Activated CD4-positive, alpha-beta T cell treated with anti-CD3 and anti-CD28 coated beads, Interleukin-2, amount 50 U/mL, for 48 hours (primary cell): ENCODE data around the gene SLC6A6.

ENCODE experiments used
- DNase-seq, 2 experiments: peaks; one replicate each; pipeline ENCODE4 v3.0.0-alpha.2; 2020

The SLC6A6 gene

DNA sequence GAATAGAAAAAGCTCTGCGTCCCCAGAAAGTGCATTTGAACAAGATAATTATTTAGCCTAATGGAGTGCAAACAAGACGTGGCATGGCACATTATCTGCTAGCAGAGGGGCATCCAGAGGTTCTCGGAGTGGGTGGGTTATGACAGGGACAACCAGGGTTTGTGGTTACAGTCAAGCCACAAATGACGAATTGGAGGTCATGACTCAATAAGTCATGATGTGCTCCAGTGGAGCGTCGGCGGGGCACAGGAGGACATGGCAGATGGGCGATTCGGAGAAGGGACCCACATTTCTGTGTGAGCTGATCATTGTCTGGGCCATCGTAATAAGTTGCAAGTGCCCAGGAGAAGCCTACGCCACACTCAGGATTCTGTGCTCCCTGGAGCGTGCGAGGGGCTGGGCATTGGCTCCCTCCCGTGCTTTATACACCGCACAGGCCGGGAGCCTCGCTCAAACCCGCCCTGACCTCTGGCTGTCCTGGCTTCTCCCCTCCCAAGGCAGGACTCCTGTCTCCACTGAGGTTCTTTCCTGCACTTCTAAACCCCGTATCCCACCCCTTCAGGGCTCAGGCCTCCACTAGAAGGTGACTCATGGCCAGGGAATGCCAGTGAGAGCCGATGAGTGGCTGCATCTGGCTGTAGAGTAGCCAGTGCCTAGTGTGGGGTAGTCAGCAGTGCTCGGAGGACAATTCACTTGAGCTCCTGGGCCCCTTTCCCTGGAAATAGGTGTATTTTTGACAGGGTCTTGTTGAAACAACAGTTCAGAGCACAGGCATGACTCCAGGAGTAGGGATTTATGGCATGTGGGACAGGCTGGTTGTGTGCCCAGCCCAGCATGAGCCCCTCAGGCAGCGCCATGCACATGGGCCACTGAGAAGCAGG, 70.3 kb downstream of the SLC6A6 start:
- peak; percentile 15 to 28 for DNase-seq

DNA sequence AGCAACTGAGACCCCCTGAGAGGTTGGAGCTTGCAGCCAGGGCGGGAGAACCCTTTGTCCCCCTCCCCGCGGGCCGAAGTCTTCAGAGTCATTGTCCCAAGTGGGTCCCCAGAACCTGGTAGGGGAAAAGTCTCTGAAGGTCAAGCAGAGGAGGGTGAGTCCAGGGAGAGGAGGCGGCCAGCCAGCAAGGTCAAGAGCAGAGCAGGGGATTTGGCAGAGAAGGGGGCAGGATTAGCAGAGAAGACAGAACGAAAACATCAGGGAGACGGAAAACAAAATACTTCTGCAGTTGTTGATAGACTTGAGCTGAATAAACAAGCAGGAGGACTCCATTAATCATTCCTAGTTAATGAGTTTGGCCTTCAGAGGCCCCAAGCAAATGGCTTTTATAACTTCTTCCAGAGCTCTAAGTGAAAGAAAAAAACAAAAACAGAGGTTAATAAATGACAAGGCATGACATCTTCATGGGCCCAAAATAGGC, 71.0 kb downstream of the SLC6A6 start:
- DNase-seq: no peak

DNA sequence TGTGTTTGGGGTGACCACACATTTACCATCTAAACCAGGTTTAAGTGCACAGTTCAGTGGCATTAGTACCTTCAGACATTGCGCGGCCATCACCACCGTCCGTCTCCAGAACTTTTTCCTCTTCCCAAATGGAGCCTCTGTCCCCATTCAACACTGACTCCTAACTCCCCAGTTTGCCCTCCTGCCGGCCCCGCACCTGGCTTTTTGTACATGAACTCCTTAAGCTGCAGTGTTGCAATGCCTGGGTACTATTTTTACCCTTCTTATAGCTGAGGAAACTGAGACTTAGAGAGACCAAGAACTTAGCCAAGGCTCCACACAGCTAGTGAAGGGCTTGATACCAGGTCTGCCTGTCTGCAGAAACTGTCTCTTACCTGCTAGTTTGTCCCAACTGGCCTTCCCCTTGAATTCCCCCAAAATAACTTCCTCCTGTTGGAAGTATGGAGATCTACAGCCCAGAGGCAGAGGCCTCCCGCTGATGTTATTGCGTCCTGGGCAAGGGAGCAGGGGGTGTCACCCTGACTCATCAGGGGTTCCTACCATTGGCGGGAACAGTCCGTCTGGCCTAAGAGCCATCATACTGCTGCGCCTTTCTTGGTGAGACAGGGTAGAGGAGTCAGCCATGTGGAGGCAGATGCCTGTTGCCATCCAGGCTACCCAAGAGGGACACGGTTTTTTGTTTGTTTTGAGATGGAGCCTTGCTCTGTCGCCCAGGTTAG, 72.1 kb downstream of the SLC6A6 start:
- no peak for DNase-seq

DNA sequence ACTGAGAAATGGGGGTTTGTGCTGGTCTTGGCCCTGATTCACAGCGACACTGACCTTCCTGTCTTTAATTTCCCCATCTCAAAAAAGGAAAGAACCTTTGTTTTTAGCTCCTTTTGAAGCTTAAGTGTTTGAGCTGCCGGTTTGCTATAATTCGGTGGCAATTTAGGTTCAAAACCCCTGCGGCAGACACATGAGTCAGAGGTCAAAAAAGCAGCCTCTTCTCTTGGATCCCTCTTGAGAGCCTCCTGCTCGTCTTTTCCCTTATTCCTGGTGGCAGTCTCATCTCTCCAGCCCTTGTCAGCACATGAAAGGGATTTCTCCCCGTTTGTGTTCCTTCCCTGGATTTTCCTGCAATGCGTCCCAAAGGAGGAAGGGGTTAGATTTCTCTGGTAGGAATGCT, 73.2 kb downstream of the SLC6A6 start:
- DNase-seq: no peak

DNA sequence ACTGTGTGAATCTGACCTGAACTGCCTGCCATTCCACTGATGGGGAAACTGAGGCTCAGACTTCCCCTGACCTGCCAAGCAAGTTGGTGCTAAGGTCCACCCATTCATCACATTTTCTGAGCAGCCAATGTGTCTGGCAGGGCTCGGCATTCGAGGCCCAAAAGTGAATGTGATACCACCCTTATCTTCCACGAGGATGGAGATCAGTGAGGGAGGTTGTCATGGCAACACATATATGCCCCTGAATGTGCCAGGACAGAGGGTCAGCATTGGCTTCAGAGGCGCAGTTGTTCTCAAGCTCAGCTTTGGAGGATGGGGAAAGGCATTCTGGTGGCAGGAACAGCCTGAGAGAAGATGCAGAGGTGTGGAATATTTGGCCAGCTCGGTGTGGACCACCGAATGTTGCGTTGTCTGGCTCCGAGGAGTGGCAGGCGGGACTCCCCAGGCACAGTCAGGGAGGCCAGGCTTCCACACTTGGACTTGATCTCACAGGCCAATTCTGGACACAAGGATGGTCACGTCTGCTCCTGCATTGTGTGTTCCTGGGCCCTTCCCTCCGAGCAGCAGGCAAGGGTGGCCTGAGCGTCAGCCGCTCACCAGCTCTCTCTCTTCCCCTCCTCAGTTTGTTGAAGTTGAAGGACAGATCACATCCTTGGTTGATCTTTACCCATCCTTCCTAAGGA, 74.3 kb downstream of the SLC6A6 start:
- no peak for DNase-seq

DNA sequence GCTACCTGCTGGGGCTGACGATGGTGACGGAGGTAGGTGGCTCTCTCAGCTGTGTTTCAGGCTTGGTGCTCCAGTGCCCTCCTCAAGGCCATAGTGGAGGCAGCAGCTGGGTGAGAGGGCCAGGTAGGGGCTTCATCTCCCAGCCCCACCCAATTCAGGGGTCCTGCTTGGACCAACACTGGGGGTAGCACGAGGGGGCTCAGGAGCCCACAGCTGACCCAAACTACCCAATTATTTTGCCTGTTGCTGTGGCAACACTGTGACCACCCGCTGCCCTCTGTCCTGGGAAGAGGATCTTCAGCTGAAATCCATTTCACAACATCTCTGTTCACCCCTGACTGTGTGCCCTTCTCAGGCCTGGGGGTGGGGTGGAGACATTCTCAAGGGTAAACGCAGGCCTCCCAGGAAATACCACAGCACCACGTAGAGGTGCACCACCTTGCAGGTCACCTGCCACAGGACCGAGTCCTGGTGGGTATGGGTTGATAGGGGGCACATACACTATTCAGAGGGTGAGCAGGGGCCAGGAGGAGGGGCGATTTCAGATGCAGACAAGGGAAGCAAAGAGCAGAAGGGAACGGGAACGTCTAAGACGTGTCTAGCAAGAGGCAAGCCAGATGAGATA, 75.0 kb downstream of the SLC6A6 start:
- DNase-seq: no peak

DNA sequence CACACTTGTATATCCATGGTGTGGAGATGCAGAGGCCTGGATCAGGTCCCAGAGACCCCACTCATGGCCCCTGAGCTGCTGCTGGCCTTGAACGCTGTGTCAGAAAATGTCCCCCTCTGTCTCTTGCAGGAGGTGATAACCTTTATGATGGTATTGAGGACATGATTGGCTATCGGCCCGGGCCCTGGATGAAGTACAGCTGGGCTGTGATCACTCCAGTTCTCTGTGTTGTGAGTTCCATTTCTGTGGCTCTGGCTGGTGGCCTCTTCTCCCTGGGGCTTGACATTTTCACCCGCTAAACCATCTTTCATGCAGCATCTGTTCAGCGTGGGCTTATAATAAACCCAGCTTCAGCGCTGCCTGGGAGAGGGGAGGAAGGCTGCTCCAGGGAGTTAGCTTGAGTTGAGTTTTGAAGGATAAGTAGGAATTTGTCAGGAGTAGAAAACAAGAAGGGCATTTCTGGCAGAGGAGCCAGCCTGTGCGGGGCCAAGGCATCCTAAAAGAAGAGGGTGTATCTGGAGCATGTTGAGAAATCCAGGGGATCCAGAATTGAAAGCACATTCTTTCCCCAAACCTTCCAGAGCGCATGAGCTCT, 76.6 kb downstream of the SLC6A6 start:
- DNase-seq: no peak

DNA sequence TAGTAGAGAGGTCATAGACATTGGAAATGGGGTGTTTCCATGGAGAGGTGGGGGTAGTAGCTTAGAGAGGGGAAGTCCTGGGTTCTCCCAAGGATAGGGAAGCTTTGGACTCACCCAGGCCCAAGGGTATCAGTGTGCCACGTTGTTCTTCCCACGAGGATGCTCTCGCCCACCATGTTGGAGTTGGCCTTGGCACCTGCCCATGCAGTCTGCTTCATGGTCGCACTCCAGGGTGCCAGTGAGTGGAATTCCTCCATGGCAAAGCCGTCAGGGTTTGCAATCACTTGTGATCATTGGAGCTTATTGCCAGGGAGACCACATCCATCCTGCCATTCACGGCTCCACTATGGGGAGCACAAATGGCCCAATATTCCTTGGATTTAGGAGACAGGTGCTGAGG, 77.2 kb downstream of the SLC6A6 start:
- DNase-seq: no peak

DNA sequence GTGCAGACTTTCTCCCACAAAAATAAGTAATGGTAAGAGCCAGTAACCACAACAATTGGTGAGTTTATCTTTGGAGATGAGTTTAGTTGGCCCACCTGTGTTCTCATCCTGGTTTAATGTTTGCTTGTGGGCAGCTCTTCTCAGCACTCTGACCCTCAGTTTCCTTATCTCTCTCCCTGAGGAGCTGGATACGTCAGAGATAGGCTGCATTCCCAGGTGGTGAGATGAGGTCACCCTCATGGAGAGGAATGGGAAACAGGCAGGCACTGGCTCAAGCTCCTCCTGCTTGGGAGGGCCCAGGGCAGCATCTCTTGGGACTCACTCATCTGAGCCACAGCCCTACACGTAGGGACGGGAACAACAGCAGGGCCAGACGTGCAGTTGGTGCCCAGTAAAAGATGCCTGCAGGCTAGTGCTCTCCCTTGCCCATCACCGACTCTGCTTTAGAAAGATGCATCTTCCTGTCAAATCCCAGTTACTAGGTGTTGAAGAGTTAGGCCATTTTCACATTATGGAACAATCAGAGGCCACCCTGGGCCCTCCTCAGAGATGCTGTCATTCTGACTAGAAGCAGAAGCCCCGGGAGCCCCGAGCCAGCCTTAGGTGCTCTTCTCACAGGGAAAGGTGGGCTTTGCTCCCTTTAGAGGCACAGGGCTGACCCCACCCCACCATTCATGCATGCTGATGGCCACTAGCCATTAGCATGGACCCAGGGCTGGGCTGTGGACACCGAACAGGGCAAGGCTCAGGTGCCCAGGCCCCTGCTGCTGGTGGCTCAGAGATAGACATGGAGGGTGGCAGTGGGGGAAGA, 78.0 kb downstream of the SLC6A6 start:
- no peak for DNase-seq

DNA sequence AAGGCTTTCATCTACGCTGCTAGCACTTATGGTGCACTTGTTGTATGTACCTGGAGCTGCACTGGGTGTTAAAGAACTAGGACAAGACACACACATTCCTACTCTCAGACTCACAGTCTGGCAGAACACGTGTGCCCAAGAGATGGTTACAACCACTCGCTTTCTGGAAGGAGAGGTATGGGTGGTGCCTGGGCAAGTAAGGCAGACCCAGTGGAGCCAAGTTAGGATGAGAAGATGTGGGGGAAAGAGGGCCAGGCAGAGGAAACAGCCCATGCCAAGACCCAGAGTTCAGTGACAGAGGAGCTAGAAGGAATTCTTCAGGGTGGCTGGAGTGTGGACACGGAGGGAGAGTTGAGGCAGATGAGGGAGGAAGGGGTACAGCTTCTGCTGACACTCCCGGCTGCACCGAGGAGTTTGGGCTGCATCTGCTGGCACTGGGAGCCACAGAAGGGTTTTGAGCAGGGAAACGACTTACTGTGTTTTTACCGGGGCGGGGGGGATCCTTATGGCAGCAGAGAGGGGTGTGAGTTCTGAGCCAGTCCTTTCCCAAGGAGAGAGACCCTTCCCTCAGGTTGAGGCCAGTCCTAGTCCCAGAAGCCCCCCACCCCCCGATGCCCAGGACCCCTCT, 78.7 kb downstream of the SLC6A6 start:
- DNase-seq: no peak

DNA sequence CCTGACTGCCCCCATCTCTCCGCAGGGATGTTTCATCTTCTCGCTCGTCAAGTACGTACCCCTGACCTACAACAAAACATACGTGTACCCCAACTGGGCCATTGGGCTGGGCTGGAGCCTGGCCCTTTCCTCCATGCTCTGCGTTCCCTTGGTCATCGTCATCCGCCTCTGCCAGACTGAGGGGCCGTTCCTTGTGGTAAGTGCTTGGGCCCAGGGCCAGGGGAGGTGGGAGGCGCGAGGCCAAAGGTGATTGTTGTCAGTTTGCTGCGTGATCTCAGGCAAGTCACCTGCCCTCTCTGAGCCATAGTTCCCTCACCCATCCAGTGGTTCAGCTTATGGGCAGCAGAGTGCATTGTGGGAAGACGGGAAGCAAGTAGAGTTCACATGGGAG, 79.2 kb downstream of the SLC6A6 start:
- DNase-seq: no peak

DNA sequence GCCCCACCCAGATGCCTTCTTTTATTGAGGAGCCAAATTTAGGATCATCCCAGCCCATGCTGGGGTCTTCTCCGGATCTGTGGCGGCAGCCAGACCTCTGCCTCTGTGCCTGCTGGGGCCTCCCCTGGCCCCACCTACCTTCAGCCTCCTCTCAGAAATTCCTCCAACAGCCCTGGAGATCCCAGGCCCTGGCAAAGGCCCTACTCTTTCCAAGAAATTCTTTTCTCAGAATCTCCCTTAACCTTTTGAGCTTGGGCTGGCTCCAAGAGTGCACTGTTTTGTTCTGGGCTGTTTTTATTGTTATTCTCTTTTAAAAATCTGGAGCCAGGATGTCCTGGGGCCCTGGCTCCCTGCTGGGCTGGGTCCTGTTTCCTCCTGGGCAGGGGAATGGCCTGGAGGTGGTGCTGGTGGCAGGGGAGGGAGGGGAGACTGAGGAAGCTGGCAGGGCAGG, 79.9 kb downstream of the SLC6A6 start:
- no peak for DNase-seq

DNA sequence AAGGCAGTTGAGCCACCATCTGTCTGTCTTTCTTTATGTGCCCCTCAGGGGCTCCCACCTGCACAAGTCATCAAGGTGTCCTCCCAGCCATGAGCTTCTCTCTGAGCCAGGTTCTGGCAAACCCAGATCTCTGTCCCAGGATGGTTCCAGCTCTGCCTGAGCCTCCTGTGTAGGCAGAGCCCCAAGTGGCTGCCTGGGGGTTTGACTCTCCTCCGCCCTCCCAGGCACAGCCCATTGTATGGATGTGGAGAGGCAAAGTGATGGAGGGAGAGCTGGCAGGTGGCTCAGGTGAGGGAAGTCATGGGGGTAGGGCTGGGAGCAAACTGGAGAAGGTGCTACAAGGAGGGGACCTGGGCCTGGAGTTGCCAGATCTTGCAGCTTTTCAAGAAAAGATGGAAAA, 80.9 kb downstream of the SLC6A6 start:
- no peak for DNase-seq

DNA sequence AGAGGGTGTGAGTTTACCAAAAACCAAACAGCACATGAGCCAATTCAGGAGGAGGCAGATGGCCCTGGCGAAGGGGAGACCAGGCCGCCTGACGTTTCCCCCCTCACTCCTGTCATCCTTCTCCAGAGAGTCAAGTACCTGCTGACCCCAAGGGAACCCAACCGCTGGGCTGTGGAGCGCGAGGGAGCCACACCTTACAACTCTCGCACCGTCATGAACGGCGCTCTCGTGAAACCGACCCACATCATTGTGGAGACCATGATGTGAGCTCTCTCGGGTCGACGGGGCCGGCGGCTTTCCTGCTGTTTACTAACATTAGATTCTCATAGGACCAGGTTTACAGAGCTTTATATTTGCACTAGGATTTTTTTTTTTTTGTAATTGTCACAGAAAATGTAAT, 82.3 kb downstream of the SLC6A6 start:
- no peak for DNase-seq

DNA sequence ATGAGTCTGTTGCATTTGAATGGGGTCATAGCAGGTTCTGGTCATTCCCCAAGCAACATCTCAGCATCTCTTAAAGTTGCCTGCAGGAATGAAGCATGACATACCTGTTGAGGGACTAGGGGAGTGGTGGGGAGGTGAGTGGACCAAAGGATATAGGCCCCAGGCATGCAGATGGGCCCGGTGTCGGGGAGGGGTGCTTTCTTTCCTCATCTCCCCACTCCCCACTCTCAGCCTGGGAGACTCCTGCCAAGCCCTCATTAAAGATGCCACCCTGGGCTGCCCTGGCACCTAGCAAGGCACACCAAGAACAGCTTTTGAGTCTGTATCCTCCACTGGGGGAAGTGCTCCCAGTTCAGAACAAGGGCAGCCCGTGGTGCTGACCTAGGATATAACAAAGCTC, 83.6 kb downstream of the SLC6A6 start:
- no peak for DNase-seq

DNA sequence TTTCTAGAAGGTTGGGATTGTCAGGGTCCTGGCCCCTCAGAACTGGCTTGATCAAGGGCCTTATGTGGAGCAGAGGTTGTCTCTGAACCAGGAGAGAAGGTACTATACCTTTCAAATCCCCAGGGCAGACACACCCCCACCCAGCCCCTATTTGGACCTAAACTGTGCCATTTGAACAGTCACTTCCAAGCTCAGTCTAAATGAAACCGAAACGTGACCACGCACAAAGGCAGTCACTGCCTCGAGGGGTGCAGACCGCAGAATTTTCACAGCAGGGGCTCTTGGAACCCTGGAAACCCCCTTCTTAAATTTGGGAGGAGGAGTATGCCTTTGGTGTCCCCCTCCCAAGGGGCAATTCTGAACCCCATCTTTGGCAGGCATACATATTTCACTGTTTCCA, 84.1 kb downstream of the SLC6A6 start:
- no peak for DNase-seq

DNA sequence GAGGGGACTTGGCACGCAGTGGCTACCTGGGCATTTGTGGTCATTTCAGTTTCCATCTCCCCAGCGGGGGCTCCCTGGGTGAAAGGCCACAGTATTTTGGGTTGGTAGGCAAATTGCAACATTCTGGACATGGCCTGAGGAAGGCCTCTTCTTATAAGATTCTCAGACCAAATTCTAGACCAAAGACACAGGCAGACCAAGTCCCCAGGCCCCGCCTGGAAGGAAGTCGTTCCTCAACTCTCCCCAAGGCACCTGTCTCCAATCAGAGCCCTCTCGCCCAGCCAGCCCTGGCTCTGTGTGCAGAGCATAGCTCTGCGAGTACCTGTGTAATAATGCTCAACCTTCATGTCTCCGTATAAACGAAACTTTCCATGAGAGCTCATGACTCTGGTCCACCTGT, 84.7 kb downstream of the SLC6A6 start:
- no peak for DNase-seq

DNA sequence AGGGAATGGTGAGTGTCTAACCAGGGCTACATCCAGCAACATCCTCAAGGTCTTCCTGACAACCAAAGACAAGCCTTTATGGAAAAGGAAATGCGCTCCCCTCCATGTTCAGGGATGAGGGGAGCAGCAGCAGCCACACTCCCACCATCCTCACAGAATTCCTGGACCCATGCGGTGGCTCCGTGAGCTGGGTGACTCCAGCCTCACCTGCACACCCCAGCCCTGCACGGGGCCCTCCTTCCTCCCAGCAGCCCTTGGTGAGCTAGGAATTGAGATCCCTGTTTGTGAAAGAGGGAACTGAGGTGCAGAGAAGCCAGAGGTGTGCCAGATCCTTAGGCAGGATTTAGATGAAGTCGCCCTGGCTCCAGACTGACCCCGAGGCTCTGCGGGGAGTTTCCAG, 85.4 kb downstream of the SLC6A6 start:
- no peak for DNase-seq

DNA sequence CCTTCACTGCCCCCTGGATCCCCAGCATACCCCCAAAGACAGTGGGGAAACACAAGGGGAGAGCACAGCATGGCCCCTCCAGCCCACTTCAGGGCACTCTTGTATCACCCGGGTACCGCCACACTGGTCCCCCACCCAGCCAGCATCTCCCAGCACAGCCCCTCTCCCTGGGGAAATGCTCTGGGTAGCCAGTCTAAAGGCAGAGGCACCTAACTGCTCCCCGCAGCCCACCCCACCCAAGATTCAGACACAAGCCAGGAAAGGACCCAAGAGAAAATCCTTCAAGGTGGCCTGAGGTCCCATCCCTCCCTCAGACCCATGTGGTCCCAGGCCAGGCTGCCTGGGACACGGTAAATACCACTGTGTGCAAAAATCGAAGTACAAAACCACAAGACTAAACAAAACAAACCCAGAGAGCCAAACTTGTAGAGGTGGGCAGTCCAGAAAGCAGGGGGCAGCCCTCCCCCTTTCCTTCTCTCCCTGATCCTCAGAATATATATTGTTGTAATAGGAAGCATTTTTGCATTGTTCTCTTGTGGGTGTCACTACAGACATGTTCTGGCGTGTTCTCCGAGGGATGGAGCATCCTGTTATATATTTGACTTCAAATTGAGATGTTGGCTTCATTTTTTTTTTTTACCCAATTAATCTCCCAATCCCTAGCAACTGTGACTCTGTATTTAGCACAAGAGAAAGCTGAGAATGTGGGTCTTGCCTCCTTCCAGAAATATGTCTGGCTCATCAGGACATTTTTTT, 86.1 kb downstream of the SLC6A6 start:
- DNase-seq: no peak

DNA sequence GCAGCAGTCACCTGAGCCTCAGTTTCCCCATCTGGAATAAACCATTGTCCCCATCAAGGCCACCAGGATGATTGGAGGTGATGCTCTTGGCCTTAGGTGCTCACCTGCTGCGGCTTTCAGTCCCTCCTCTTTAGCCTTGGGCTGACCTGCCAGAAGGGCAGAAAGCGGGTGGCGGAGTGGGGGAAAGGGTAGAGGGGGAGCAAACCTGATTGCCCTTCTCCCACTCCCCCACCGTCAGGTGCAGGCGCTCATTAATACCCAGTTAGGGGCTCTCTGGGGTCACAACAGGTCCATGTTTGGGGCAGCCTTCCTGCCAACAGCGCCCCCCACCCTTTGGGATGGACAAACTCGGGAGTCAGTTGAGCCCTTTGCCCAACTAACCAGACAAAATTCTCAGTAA, 87.2 kb downstream of the SLC6A6 start:
- DNase-seq: no peak

DNA sequence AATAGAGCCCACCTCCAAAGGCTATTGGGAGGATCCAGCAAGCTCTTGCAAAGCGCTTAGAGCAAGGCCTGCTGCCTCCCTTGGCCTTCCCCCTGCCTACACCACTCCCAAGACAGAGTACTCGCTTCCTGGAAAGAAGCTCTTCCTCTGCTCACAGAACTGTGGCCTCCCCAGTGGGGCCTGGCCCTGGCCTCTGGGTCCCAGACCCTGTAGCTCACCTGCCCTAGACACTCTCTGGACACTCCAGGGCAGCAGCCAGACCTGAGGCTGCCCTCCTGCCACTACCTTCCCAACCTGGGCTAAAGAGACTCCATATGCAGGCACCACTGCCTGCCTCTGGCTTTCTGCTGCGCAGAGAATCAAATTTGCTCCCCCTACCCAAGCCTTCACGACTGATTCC, 87.8 kb downstream of the SLC6A6 start:
- DNase-seq: no peak
